HG03439 (cell line): Measurements from ENCODE around the gene NR6A1.
"Not testable (repeated sequence)": the region's sequence is repeated elsewhere in the genome, so short reads cannot be mapped to it uniquely, and the experiment has no call there.

ENCODE experiments used
- ATAC-seq: cut with Tn5 transposase; IDR thresholded peaks from one replicate; pipeline ENCODE4 v1.9.1; 2021; ENCODE audit warnings: mild to moderate bottlenecking, moderate library complexity; ENCODE audit not compliant: unreplicated experiment

The NR6A1 gene

GRCh38 chr9:124778575-124779367, 7.7 kb upstream of the NR6A1 start:
- ATAC-seq, result no peak

DNA sequence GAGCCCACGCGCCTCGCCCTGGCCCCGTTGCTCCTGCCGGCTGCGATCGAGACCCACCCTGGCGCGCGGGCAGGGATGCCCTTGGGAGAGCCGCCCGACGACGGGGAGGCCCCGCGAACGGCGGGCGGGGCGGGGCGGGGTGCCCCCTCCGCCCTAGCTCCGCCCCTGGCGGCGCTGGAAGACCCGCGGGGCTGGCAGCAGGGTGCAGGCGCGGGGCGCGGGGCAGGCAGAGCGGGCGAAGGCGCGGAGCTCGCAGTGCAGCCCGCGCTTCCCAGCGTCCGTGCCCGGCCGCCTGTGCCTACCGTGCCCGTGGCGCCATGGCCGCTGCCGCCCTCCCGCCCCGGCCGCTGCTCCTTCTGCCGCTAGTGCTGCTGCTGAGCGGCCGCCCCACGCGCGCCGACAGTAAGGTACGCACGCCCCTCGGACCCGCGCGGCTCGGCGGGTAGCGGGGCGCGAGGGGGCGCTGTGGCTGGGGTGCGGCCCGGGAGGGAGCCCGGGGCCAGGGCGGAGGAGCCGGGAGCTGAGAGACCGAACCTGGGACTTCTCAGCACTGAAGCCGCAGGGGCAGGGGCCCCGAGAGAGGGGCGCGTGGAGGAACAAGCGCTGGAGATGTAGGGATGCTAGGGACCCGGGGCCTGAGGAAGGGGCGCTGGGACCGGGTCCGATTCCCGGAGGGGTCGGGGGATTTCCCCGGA, 6.0 kb upstream of the NR6A1 start, which contains the start of gene OLFML2A:
Gene OLFML2A, plus strand, starts transcription at position 180 of the 695 bp plus-strand sequence. Its CDS starts 138 bp downstream, at position 318.
- ATAC-seq, result no peak

DNA sequence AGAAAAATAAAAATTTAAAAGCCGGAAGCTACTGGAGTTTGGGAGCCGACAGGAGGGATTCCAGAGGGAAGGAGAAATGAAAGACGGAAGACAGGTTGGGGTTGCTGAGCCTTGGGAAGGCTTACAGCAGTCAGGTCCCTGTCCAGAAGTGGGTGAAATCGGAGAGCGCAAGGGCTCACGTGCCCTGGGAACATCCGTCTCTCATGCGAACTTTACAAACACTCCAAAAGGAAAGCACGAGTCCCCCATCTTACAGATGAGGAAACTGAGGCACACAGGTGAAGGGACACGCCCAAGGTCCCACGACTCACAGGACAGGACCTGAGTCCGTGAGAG, 5.5 kb upstream of the NR6A1 start:
- ATAC-seq, result no peak

- peak; percentile 28 for ATAC-seq
Measured at GRCh38 chr9:124774129-124774978, 3.2 kb upstream of the NR6A1 start.

- ATAC-seq, result no peak
Measured at GRCh38 chr9:124773473-124774128, 2.5 kb upstream of the NR6A1 start.

- ATAC-seq, result not testable (repeated sequence)
Measured at GRCh38 chr9:124772877-124773276, 1.8 kb upstream of the NR6A1 start.

- ATAC-seq, result no peak
Measured at GRCh38 chr9:124771867-124772679, 962 bp upstream of the NR6A1 start.

GRCh38 chr9:124770359-124771020, 621 bp downstream of the NR6A1 start:
- no peak for ATAC-seq

GRCh38 chr9:124769549-124770358, 1.4 kb downstream of the NR6A1 start:
- no peak for ATAC-seq

DNA sequence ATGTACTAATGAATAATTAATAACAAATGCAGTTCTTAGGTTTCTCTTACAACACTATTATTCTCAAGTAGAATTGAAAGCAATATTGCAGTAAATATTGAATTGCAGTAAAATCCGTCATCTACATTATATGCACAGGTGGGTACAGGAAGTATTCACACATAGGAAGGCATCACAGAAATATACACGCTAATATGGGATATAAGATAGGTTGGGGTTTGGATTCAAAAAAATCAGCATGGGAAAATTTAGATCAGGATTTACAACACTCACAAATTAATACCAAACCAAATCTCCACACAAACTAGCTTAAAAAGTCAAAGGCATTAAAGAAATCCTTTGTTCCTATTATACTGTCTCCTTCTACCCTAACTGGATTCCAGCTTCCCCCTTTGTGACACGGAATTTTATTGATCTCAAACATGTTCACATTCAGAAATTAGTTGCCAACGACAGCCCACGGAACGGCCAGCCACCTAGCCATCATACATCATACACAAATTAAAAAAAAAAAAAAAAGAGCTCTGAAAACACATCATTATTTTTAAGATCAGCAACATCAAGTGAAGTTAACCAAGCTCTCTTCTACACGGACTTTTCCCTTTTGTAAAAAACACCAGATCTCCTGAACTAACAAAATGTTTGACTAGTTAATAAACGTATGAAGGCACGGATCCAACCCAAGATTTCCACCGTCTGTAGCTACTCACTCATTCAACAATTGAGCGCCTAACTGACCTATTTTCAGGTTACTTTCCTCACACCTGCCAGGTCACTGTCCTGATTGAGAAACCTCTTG, 2.2 kb downstream of the NR6A1 start:
- no peak for ATAC-seq

DNA sequence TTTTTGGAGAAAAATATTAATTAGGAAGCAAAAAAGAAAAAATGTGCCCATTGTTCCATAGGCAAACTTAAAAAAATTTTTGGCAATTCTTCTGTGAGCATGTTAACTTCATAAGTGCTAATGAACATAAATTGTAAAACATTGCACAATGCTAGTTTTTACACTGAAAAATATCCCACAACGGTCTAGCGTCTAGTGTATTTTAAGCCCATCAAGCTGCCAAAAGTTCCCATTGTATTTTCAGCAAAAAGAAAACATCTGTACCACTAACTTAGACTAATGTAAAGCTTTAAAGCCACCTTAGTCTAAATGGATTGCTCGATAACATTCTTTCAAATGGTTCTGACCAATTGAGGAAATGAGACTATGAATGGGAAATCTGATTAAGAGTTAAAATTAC, 2.8 kb downstream of the NR6A1 start:
- no peak for ATAC-seq

- ATAC-seq, result no peak
Measured at GRCh38 chr9:124767821-124768220, 3.3 kb downstream of the NR6A1 start.

- no peak for ATAC-seq
Measured at GRCh38 chr9:124766815-124767554, 4.1 kb downstream of the NR6A1 start.

GRCh38 chr9:124766326-124766725, 4.8 kb downstream of the NR6A1 start:
- ATAC-seq, result no peak

- no peak for ATAC-seq
Measured at GRCh38 chr9:124765439-124765835, 5.7 kb downstream of the NR6A1 start.

DNA sequence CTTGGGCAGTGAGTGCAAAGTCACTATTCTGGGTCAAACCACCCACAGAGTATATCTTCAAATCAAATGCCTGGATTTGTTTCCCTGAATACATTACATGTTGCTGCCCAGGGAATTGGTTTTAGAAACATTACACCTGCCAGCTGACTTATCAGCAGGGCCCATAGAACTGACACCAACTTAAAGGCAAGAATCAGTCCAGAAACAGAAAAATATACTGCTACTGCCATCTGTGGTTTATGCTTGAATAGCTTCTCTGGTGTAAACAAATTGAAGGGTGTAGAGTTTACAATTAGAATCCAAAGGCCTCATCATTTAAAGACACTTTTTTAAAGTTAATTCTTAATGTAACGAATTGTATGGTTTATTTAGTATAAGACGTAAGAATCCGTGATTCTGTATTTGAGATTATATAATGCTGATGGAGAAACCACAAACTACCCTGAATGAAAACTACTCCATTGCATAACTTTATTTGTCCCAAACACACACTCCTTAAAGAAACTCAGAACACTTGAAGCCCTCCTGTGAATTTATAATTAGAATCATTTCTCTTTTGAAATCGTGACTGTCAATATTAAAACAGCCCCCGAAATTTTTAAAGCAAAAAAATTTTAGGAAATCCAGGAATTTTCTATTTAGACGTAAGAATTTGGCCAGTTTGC, 6.2 kb downstream of the NR6A1 start:
- no peak for ATAC-seq

DNA sequence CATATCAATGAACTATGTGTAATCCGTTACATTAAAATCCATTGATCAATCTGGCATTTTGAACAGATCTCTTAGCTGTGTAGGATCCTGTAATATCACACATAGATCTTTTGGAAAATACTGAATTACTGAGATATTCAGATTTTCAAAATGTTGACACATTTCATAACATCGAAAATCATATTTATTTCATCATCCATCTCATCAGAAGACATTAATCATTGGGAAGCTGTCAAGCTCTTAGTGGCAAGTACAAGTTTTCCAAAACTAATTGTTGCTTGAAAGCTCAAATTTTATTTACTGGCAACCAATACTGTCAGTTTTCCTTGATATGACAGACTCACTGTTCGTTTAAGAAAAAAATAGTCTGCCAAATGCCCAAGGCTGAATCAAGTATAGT, 8.5 kb downstream of the NR6A1 start:
- ATAC-seq, result no peak
